ENCODE results near the gene NUTM2E. TPM values are rescaled to one million over a fixed set of nuclear protein-coding genes. Genes with fewer than 3 reads are reported as not detected.
"Not testable (repeated sequence)": the region's sequence is repeated elsewhere in the genome, so short reads cannot be mapped to it uniquely, and the experiment has no call there.

The NUTM2E gene, protein sequence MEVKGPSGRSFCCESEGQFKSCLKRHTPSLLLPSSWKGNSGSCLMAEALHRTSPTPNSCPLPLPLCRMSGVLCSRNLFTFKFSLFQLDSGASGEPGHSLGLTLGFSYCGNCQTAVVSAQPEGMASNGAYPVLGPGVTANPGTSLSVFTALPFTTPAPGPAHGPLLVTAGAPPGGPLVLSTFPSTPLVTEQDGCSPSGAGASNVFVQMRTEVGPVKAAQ (N-terminal part only)
- not detected for total RNA-seq
- long read RNA-seq, result 0 reads

DNA sequence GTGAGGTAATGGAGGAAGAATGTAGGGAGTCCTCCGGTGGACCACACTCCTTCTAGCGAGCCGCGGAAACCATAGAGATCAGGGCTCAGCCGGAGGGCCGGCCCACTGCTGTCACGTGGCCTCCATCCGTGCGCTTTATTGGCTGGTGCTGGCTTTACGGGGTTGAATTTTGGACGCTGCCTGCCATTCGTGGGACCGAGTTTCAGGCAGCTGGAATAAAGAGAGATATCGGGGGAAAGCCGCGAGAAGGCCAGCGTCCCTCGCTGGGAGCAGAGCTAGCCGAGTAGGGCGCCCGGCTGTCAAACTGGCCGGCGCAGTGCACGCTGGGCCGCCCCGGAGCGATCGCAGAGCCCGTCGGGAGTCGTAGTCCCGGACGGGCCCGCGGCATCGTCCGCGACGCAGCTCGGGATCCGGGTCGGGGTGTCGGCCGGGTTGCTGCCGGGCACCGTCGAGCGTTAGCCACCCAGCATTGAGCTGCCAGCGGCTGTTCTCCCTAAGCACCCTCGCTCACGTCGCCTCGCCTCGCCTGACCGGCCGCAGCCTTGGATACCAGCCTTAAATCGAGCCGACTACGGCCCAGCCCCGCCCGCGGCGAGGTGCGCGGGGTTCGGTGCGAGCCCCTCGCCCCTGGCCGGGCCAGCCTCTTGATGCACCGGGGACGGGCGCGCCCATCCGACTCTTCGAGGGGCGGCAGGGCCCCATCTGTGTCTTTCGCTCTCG, at the start of gene NUTM2E:
TSS of gene NUTM2E (plus strand) at position 244 of the 720 bp plus-strand sequence. CDS start 15,002 bp downstream, outside the sequence.
- ATAC-seq (peak; percentile 98 to 99), DNase-seq (peak; percentile 82)
- H3K9me3 ChIP-seq; H3K36me3 ChIP-seq; H3K27me3 ChIP-seq (ENCODE audit: low read depth); intact Hi-C loops (cut with DNase I); H3K4me1 ChIP-seq: not testable (repeated sequence)
- Histone ChIP-seq H3K4me3 (peak within 1 kb of the TSS; percentile 57), H3K27ac (peak within 1 kb of the TSS; percentile 85)

DNA sequence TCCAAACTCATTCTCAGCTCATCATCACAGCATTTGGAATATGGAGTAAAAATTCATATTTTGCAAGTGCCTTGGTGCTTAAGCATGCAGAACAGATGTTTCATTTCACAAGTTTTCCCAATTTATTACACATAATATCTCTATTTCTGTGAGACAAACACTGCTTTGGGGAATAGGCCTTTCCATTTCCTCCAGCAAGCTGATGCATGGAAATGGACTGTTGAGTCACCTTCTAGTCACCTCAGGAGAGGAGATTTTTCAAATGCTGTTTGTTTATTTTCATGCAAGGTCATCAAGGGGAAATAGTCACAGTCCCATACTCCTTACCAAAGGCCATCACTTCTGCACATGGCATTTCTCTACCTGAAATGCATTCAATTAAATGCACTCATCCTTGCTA, 48.5 kb upstream of the NUTM2E start:
- DNase-seq; H3K4me3 ChIP-seq; intact Hi-C loops (cut with DNase I); H3K9me3 ChIP-seq; H3K27ac ChIP-seq; H3K36me3 ChIP-seq; H3K27me3 ChIP-seq (ENCODE audit: low read depth); ATAC-seq; H3K4me1 ChIP-seq: not testable (repeated sequence)

DNA sequence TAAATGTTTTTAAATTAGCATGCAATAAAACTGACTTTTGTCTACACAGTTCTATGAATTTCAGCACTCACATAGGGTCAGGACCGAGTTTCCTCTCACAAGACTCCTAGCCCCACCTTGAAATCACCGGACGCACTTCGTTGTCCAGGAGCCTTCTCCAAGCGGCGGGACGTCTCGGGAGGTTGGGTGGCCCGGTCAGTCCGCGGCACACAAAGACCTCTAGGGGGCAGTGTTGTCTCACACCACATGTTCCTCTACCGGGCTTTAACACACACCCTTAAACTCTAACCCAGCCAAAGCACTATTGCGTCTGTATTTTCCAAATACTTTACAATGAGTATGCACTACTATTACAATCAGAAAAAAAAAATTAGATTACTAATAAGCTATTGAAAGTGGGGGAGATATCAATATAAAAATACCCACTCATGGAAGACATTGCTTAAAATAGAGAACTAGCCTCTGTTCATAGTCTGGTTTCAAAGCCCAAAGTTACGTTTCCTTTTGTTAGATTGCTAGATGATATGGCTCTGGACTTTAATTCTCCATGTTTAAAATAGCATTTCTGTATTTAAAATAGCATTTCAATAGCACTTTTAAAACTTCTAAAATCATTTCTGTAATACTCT, 47.1 kb upstream of the NUTM2E start:
- H3K4me3 ChIP-seq; H3K4me1 ChIP-seq; H3K36me3 ChIP-seq; H3K27ac ChIP-seq; H3K27me3 ChIP-seq (ENCODE audit: low read depth); H3K9me3 ChIP-seq; intact Hi-C loops (cut with DNase I): not testable (repeated sequence)
- ATAC-seq, result peak; percentile 97
- TF ChIP-seq, protein P1, sequence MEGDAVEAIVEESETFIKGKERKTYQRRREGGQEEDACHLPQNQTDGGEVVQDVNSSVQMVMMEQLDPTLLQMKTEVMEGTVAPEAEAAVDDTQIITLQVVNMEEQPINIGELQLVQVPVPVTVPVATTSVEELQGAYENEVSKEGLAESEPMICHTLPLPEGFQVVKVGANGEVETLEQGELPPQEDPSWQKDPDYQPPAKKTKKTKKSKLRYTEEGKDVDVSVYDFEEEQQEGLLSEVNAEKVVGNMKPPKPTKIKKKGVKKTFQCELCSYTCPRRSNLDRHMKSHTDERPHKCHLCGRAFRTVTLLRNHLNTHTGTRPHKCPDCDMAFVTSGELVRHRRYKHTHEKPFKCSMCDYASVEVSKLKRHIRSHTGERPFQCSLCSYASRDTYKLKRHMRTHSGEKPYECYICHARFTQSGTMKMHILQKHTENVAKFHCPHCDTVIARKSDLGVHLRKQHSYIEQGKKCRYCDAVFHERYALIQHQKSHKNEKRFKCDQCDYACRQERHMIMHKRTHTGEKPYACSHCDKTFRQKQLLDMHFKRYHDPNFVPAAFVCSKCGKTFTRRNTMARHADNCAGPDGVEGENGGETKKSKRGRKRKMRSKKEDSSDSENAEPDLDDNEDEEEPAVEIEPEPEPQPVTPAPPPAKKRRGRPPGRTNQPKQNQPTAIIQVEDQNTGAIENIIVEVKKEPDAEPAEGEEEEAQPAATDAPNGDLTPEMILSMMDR (IDR thresholded peaks at IDR 0.05), result peak; percentile 70
- peak; percentile 77 for DNase-seq

DNA sequence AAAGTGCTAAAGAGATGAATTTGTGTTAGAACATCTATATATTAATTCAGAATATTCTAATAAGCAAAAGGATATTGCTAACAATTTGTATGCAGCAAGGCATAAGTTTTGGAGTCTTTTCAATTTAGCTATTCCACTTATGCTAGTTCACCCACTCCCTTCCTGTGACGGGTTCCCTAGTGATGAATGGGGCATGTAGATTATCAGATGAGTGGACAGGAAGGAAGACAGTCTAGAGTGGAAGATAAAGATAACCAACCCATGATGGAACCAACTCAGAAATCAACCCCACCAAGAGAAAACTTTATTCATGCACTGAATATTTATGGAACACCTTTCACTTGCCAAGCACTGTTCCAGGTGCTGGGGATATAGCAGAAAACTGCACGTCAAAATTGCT, 46.5 kb upstream of the NUTM2E start:
- H3K4me1 ChIP-seq; H3K27me3 ChIP-seq (ENCODE audit: low read depth); H3K4me3 ChIP-seq; H3K36me3 ChIP-seq; H3K9me3 ChIP-seq; H3K27ac ChIP-seq; intact Hi-C loops (cut with DNase I); DNase-seq: not testable (repeated sequence)
- ATAC-seq, result peak in 1 of 2 donors; percentile 32

DNA sequence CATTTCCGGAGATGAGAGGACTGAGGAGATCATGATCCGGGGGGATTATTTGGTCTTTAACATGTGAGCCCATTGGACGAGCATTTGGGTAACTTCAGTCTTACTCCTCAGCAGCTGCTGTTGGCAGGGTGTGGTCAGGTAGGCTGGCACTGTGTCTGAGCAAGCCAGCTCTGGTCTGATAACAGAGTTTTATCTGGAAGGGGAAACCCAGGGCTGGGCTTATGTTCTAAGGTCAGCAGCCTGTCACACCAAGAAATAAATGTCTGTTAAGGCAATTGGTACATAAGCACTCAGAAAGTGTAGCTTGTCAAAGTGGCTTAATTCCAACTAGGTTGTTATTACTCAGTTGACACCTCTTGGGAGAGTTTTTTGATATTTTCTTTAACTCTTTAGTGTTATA, 45.0 kb upstream of the NUTM2E start:
- peak in 1 of 2 donors; percentile 25 for ATAC-seq
- H3K4me1 ChIP-seq, result not testable (repeated sequence)

DNA sequence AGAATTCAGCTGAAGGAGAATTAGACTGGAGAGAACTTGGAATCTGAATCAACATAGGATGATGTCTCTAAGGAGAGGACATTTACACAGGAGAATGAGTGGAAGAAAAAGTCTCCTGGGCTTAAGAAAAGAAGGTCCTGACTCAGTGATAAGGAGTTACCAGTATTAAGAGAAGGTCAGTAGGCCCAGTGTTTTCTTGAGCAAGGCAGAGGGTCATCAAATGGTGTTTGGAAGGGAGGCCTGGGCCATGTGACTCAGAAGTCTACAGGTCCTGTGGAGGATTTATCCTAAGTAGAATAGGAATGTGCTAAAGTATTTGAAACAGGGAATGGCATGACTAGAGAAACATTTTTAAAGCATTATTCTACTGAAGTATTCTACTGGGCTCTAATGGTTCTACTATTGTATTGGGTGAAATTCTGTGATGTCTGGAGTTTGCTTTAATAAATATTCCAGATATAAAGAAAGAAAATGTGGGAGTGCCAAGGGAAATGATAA, 39.0 kb upstream of the NUTM2E start:
- H3K27ac ChIP-seq; intact Hi-C loops (cut with DNase I); H3K9me3 ChIP-seq; ATAC-seq; H3K4me1 ChIP-seq; H3K27me3 ChIP-seq (ENCODE audit: low read depth); DNase-seq; H3K36me3 ChIP-seq; H3K4me3 ChIP-seq: not testable (repeated sequence)

More for the DNA sequence above, 45.0 kb upstream of the NUTM2E start:
- H3K27me3 ChIP-seq (ENCODE audit: low read depth); H3K9me3 ChIP-seq; H3K36me3 ChIP-seq; H3K27ac ChIP-seq; intact Hi-C loops (cut with DNase I); DNase-seq; H3K4me3 ChIP-seq: not testable (repeated sequence)

DNA sequence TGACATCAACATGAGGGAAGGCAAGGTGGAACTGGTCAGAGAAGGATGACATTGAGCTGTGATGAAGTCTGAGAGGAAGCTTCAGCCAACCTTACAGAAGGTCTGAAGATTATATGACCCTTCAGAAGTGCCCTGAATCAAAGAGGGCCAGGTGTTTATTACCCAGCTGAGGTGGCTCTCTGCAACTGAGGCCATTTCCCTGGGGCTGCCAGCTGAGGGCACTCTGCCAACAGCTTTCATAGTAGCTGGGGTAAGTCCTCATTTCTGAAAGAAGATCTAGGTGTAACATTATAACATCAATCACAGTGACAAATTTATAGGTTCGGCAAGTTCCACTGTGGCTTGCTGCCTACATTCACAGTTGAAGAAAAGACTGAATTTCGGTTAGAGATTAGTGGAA, 37.2 kb upstream of the NUTM2E start:
- H3K4me3 ChIP-seq; intact Hi-C loops (cut with DNase I); H3K36me3 ChIP-seq; H3K4me1 ChIP-seq; ATAC-seq; H3K27me3 ChIP-seq (ENCODE audit: low read depth); H3K9me3 ChIP-seq; H3K27ac ChIP-seq; DNase-seq: not testable (repeated sequence)

DNA sequence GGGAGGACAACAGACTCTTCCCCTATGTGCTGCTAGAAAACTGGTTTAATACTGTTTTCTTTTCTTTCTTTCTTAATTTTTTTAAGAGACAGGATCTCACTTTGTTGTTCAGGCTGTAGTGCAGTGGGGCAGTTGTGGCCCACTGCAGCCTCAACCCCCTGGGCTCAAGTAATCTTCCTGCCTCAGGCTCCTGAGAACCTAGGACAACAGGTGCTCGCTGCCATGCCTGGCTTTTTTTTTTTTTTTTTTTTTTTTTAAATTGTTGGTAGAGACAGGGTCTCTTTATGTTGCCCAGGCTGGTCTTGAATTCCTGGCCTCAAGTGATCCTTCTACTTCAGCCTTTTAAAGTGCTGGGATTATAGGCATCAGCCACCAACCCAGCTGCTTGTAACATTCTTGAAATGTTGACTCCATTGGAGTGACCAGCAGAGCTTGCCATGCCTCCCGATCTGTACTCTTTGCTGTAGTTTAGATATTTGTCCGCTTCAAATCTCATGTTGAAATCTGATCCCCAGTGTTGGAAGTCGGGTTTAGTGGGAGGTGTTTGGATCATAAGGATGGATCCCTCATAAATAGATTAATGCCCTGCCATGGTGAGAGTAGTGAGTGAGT, 34.5 kb upstream of the NUTM2E start:
- H3K4me1 ChIP-seq; ATAC-seq; H3K4me3 ChIP-seq; intact Hi-C loops (cut with DNase I); H3K9me3 ChIP-seq; H3K36me3 ChIP-seq; DNase-seq; H3K27ac ChIP-seq; H3K27me3 ChIP-seq (ENCODE audit: low read depth): not testable (repeated sequence)

DNA sequence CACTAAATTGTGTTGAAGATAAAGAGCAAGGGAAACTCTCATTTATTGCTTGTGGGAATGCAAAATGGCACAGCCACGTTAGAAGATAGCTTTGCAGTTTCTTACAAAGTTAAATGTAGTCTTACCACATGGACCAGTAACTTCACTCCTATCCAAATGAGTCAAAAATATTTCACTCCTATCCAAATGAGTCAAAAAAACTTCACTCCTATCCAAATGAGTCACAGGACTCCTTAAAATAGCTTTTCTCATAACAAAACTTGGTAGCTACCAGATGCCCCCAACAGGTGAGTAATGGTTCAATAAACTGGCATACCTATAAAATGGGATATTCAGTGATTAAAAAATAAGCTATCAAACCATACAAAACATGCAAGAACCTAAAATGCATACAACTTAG, 27.2 kb upstream of the NUTM2E start:
- H3K36me3 ChIP-seq; H3K27me3 ChIP-seq (ENCODE audit: low read depth); intact Hi-C loops (cut with DNase I); H3K27ac ChIP-seq; H3K4me3 ChIP-seq; H3K4me1 ChIP-seq; ATAC-seq; DNase-seq; H3K9me3 ChIP-seq: not testable (repeated sequence)

DNA sequence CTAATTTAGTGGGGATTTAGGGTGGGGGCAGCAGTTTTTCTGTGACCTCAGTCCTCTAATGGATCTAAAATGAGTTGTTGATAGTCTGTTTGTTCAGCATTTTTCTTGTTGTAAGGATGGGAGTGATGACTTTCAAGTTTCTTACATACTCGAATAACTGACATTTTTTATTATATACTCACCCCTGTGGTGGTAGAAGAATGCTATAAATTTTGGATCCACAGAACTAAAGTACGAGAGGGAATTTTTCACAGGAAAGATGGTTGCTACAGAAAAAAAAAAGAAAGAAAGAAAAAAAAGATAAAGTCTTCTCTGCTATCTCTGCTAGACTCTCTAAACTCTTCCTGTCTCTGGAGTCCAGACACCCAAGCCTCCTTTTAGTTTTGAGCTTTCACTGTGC, 20.7 kb upstream of the NUTM2E start:
- H3K4me1 ChIP-seq; H3K27ac ChIP-seq; H3K9me3 ChIP-seq; H3K36me3 ChIP-seq; H3K4me3 ChIP-seq; intact Hi-C loops (cut with DNase I); DNase-seq; H3K27me3 ChIP-seq (ENCODE audit: low read depth); ATAC-seq: not testable (repeated sequence)

DNA sequence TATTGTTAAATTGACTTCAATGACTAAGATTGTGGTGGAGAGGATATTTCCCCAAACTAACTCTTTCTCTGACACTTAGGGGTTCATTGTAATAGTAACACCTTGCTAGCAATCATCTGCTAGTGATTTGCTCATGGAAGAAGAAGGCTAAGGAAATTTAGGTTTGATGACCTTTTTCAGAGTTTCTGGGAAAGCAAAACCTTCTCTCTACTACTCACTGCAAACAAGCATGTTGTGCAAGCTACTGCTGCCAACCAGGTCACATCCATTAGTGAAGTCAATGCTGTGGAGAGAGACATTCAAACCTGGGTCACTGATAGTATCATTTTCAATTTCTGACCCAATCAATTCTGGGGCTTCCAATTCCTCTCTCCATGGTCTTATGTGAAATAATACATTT, 14.6 kb upstream of the NUTM2E start:
- H3K36me3 ChIP-seq; intact Hi-C loops (cut with DNase I); H3K4me3 ChIP-seq; H3K27me3 ChIP-seq (ENCODE audit: low read depth); H3K27ac ChIP-seq; H3K4me1 ChIP-seq; H3K9me3 ChIP-seq; DNase-seq; ATAC-seq: not testable (repeated sequence)

DNA sequence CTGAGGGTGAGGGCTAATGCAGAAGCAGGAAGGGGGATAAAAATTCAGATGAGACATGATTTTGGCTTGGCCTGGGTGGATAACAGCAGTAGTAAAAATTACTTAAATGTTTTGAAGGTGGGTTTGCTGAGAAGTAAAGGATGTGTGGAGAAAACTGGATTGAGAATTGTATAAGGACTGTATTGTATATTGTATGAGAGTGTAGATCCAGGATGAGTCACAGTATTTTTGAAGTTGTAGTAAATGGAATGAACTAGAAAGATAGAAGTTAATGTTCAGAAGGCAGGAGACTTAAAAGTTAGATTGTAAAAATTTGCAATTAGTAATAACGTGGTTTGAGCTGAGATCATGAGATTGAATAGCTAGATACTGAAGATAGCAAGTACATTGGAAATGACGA, 10.2 kb upstream of the NUTM2E start:
- H3K27me3 ChIP-seq (ENCODE audit: low read depth); ATAC-seq; H3K4me1 ChIP-seq; H3K27ac ChIP-seq; H3K9me3 ChIP-seq; DNase-seq; H3K4me3 ChIP-seq; H3K36me3 ChIP-seq; intact Hi-C loops (cut with DNase I): not testable (repeated sequence)

Measured in lower lobe of right lung (tissue), 2 donors.